ENCODE measurements around the gene KNOP1.
A peak's percentile ranks its signal among the peaks of the same experiment; 100 is the strongest.

KNOP1 gene

GRCh38 chr16:19717741-19718623 lies at the start of gene KNOP1, which contains the start of gene IQCK:
Gene KNOP1 (minus strand): TSS chr16:19718227. CDS start chr16:19715035, 3,192 bp downstream.
Gene IQCK (plus strand): TSS chr16:19718271. CDS start chr16:19718307, 36 bp downstream.
- peak; percentile 94 for DNase-seq

GRCh38 chr16:19767497-19767896 lies 49.5 kb upstream of the KNOP1 start:
- DNase-seq, result no peak

- DNase-seq, result no peak
Observed at GRCh38 chr16:19766988-19767387, 49.0 kb upstream of the KNOP1 start.

- no peak for DNase-seq
Observed at GRCh38 chr16:19766554-19766884, 48.5 kb upstream of the KNOP1 start.

GRCh38 chr16:19765860-19766553 lies 48.0 kb upstream of the KNOP1 start:
- DNase-seq, result peak; percentile 40

- DNase-seq, result no peak
Observed at GRCh38 chr16:19760356-19761060, 42.5 kb upstream of the KNOP1 start.

GRCh38 chr16:19757762-19758595 lies 40.0 kb upstream of the KNOP1 start:
- no peak for DNase-seq

GRCh38 chr16:19757026-19757425 lies 39.0 kb upstream of the KNOP1 start:
- DNase-seq, result no peak

- no peak for DNase-seq
Observed at GRCh38 chr16:19755268-19755667, 37.2 kb upstream of the KNOP1 start.

- no peak for DNase-seq
Observed at GRCh38 chr16:19754644-19755036, 36.6 kb upstream of the KNOP1 start.

GRCh38 chr16:19753815-19754643 lies 36.0 kb upstream of the KNOP1 start:
- DNase-seq, result no peak

GRCh38 chr16:19751478-19752385 lies 33.7 kb upstream of the KNOP1 start:
- DNase-seq, result no peak

GRCh38 chr16:19749571-19750080 lies 31.6 kb upstream of the KNOP1 start:
- DNase-seq, result no peak

GRCh38 chr16:19748389-19749168 lies 30.6 kb upstream of the KNOP1 start:
- no peak for DNase-seq

- DNase-seq, result peak; percentile 31
Observed at GRCh38 chr16:19746561-19746960, 28.5 kb upstream of the KNOP1 start.

- DNase-seq, result no peak
Observed at GRCh38 chr16:19745286-19746010, 27.4 kb upstream of the KNOP1 start.

GRCh38 chr16:19744670-19745069 lies 26.6 kb upstream of the KNOP1 start:
- no peak for DNase-seq

GRCh38 chr16:19743816-19744159 lies 25.8 kb upstream of the KNOP1 start:
- no peak for DNase-seq

GRCh38 chr16:19741354-19741753 lies 23.3 kb upstream of the KNOP1 start:
- no peak for DNase-seq

Measured in right hindlimb (tissue), 1 donor.